ENCODE results near the gene ISLR2.
A peak's percentile ranks its signal among the peaks of the same experiment; 100 is the strongest.

The ISLR2 gene

DNA sequence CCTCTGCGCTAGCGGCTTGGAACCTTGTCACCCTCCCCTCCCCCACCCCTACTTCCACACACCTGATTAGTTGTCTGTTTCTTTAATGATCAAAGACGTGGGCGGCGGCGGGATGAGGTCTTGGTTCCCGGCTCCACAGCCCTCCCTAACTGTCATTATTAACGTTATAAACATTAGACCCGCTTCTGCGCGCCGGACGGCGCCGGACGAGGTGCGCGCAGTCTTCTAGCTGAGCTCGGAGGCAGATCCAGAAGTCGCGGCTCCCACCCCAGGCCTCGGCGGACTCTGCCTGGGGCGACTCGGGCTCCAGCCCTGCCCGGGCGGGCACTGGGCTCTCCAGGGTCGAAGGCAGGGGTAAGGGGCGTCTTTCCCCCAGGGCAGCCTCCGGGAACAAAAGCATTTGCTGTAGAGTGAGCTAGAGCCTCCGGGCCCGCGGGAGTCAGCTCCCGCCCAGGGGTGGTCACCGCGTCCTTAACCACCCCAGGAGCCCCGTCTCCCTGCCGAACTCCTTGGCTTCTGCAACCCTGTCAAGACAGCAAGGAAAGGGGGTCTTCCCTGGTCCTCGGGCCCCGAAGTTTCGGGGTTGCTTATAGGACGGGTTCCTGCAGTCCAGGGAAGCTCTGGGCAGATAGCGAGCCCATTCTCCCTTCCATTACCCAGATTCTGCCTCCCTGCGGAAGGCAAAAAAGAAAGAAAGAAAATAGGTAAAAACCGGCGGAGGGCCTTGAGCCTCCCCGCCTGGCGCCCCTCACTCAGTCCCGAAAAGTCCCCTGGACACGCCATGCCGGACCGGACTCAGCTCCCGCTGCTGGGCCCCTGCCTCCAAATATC, 2.2 kb upstream of the ISLR2 start (continued):
- TF ChIP-seq ZBTB17 (tag by site-specific recombination; IDR thresholded peaks at IDR 0.05) (peak; percentile 41; the same call in 1 of the 2 replicates), KLF16 (tag by site-specific recombination; IDR thresholded peaks at IDR 0.05) (no peak), ZNF23 (tag by site-specific recombination; IDR thresholded peaks at IDR 0.05; ENCODE audit: borderline replicate concordance) (no peak), ZNF138 (tag by site-specific recombination; IDR thresholded peaks at IDR 0.05; ENCODE audit: borderline replicate concordance) (no peak), ZFP41 (tag by site-specific recombination; IDR thresholded peaks at IDR 0.05; ENCODE audit: borderline replicate concordance) (no peak), WT1 (tag by site-specific recombination; IDR thresholded peaks at IDR 0.05) (no peak; the same call in none of the 2 replicates), ZXDB (tag by site-specific recombination; IDR thresholded peaks at IDR 0.05) (0 out of 2 replicates have a peak, but pooled peaks have one; percentile 1), ZNF561 (tag by site-specific recombination; IDR thresholded peaks at IDR 0.05; ENCODE audit: borderline replicate concordance) (0 out of 2 replicates have a peak, but pooled peaks have one; percentile 13), ZEB2 (tag by site-specific recombination; IDR thresholded peaks at IDR 0.05) (0 out of 2 replicates have a peak, but pooled peaks have one; percentile 12), ZNF48 (tag by site-specific recombination; IDR thresholded peaks at IDR 0.05) (no peak), ZNF350 (tag by site-specific recombination; IDR thresholded peaks at IDR 0.05) (no peak), ZNF335 (tag by site-specific recombination; conservative IDR thresholded peaks at IDR 0.05) (peak; percentile 47; the same call in 1 of the 2 replicates), ZNF121 (tag by site-specific recombination; IDR thresholded peaks at IDR 0.05) (no peak), KLF1 (tag by site-specific recombination; IDR thresholded peaks at IDR 0.05) (0 out of 2 replicates have a peak, but pooled peaks have one; percentile 36), SP7 (tag by site-specific recombination; IDR thresholded peaks at IDR 0.05) (no peak), ZNF10 (tag by site-specific recombination; IDR thresholded peaks at IDR 0.05) (peak; percentile 94), SCRT1 (tag by site-specific recombination; IDR thresholded peaks at IDR 0.05; ENCODE audit: borderline replicate concordance) (no peak), KLF10 (tag by site-specific recombination; IDR thresholded peaks at IDR 0.05) (0 out of 2 replicates have a peak, but pooled peaks have one; percentile 3), ZNF514 (tag by site-specific recombination; IDR thresholded peaks at IDR 0.05) (no peak), ZNF549 (tag by site-specific recombination; IDR thresholded peaks at IDR 0.05) (no peak), ZNF473 (tag by site-specific recombination; IDR thresholded peaks at IDR 0.05) (no peak), ZNF555 (tag by site-specific recombination; conservative IDR thresholded peaks at IDR 0.05) (no peak), ZSCAN30 (tag by site-specific recombination; IDR thresholded peaks at IDR 0.05) (no peak), IKZF3 (tag by site-specific recombination; IDR thresholded peaks at IDR 0.05) (no peak), ZNF830 (tag by site-specific recombination; IDR thresholded peaks at IDR 0.05; ENCODE audit: low read depth) (no peak), ZNF341 (tag by site-specific recombination; IDR thresholded peaks at IDR 0.05; ENCODE audit: low read depth) (0 out of 2 replicates have a peak, but pooled peaks have one; percentile 7)
- TF ChIP-seq, protein P1, sequence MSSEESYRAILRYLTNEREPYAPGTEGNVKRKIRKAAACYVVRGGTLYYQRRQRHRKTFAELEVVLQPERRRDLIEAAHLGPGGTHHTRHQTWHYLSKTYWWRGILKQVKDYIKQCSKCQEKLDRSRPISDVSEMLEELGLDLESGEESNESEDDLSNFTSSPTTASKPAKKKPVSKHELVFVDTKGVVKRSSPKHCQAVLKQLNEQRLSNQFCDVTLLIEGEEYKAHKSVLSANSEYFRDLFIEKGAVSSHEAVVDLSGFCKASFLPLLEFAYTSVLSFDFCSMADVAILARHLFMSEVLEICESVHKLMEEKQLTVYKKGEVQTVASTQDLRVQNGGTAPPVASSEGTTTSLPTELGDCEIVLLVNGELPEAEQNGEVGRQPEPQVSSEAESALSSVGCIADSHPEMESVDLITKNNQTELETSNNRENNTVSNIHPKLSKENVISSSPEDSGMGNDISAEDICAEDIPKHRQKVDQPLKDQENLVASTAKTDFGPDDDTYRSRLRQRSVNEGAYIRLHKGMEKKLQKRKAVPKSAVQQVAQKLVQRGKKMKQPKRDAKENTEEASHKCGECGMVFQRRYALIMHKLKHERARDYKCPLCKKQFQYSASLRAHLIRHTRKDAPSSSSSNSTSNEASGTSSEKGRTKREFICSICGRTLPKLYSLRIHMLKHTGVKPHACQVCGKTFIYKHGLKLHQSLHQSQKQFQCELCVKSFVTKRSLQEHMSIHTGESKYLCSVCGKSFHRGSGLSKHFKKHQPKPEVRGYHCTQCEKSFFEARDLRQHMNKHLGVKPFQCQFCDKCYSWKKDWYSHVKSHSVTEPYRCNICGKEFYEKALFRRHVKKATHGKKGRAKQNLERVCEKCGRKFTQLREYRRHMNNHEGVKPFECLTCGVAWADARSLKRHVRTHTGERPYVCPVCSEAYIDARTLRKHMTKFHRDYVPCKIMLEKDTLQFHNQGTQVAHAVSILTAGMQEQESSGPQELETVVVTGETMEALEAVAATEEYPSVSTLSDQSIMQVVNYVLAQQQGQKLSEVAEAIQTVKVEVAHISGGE (tag by site-specific recombination; conservative IDR thresholded peaks at IDR 0.05; ENCODE audit: low read depth) = no peak
- TF ChIP-seq, protein P2, sequence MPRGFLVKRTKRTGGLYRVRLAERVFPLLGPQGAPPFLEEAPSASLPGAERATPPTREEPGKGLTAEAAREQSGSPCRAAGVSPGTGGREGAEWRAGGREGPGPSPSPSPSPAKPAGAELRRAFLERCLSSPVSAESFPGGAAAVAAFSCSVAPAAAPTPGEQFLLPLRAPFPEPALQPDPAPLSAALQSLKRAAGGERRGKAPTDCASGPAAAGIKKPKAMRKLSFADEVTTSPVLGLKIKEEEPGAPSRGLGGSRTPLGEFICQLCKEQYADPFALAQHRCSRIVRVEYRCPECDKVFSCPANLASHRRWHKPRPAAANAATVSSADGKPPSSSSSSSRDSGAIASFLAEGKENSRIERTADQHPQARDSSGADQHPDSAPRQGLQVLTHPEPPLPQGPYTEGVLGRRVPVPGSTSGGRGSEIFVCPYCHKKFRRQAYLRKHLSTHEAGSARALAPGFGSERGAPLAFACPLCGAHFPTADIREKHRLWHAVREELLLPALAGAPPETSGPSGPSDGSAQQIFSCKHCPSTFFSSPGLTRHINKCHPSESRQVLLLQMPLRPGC (tag by site-specific recombination; IDR thresholded peaks at IDR 0.05) = 0 out of 2 replicates have a peak, but pooled peaks have one; percentile 1
- TF ChIP-seq, protein P3, sequence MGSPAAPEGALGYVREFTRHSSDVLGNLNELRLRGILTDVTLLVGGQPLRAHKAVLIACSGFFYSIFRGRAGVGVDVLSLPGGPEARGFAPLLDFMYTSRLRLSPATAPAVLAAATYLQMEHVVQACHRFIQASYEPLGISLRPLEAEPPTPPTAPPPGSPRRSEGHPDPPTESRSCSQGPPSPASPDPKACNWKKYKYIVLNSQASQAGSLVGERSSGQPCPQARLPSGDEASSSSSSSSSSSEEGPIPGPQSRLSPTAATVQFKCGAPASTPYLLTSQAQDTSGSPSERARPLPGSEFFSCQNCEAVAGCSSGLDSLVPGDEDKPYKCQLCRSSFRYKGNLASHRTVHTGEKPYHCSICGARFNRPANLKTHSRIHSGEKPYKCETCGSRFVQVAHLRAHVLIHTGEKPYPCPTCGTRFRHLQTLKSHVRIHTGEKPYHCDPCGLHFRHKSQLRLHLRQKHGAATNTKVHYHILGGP (tag by site-specific recombination; IDR thresholded peaks at IDR 0.05) = no peak
- TF ChIP-seq, protein P4, sequence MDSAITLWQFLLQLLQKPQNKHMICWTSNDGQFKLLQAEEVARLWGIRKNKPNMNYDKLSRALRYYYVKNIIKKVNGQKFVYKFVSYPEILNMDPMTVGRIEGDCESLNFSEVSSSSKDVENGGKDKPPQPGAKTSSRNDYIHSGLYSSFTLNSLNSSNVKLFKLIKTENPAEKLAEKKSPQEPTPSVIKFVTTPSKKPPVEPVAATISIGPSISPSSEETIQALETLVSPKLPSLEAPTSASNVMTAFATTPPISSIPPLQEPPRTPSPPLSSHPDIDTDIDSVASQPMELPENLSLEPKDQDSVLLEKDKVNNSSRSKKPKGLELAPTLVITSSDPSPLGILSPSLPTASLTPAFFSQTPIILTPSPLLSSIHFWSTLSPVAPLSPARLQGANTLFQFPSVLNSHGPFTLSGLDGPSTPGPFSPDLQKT (IDR thresholded peaks at IDR 0.05; ENCODE audit: borderline replicate concordance, low read depth, low read length) = no peak
- TF ChIP-seq, protein P5, sequence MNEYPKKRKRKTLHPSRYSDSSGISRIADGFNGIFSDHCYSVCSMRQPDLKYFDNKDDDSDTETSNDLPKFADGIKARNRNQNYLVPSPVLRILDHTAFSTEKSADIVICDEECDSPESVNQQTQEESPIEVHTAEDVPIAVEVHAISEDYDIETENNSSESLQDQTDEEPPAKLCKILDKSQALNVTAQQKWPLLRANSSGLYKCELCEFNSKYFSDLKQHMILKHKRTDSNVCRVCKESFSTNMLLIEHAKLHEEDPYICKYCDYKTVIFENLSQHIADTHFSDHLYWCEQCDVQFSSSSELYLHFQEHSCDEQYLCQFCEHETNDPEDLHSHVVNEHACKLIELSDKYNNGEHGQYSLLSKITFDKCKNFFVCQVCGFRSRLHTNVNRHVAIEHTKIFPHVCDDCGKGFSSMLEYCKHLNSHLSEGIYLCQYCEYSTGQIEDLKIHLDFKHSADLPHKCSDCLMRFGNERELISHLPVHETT (tag by site-specific recombination; IDR thresholded peaks at IDR 0.05) = no peak

Data from HEK293 (cell line).